OCI-LY7 (cell line): ENCODE data around the gene NWD2.

ENCODE experiments used
- EZH2phosphoT487 ChIP-seq: fragments of 200-600 bp; sonication (generic); IDR thresholded peaks from 2 replicates; pipeline ENCODE4 v1.6.1; 2018; ENCODE audit warnings: low read depth, borderline replicate concordance, mild to moderate bottlenecking, mixed run types, antibody characterized with exemption, low read length, moderate library complexity, mixed read lengths
- TF ChIP-seq, protein P1 (sequence below): fragments of 200-600 bp; sonication (generic); conservative IDR thresholded peaks from 2 replicates; pipeline ENCODE4 v1.5.1; 2014; ENCODE audit warnings: mild to moderate bottlenecking, antibody characterized with exemption, low read length, moderate library complexity, mixed read lengths

DNA sequence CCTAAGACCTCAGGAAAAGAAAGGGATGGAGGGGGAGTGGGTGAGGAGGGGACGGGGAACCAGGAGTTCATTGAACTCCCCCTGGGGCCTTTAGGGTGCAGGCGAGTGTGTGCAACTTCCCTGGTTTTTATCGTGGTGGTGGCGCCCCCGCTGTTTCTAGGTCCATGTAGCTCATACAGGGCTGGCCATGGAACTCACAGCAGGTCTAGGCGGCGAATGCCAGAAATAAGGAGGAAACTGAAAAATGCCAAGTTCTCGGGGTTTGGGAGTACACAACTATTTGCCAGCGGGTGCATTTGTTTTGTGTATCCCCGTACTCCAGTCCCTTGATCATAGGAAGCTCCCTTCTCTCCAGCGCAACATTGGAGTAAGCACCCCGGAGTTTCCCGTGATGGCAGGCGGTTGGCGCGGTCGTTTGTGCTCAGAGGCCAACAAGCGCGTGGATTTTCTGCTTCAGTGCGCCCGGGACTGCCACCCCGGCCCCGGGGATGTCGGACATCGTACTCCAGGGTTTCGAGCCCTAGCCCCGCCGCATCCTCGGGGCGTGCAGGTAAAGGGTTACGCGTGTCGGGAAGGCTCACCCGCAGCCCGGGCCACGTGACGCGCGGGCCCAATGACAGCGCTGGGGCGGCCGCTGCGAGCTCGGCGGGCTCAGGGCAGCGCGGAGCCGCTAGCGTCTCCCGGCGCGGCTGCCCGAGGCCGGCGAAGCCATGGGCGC, 208.9 kb downstream of the NWD2 start:
- TF ChIP-seq, protein P1, sequence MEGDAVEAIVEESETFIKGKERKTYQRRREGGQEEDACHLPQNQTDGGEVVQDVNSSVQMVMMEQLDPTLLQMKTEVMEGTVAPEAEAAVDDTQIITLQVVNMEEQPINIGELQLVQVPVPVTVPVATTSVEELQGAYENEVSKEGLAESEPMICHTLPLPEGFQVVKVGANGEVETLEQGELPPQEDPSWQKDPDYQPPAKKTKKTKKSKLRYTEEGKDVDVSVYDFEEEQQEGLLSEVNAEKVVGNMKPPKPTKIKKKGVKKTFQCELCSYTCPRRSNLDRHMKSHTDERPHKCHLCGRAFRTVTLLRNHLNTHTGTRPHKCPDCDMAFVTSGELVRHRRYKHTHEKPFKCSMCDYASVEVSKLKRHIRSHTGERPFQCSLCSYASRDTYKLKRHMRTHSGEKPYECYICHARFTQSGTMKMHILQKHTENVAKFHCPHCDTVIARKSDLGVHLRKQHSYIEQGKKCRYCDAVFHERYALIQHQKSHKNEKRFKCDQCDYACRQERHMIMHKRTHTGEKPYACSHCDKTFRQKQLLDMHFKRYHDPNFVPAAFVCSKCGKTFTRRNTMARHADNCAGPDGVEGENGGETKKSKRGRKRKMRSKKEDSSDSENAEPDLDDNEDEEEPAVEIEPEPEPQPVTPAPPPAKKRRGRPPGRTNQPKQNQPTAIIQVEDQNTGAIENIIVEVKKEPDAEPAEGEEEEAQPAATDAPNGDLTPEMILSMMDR: 0 out of 2 replicates have a peak, but pooled peaks have one; percentile 26
- no peak for TF ChIP-seq EZH2phosphoT487
